Gastroesophageal sphincter (tissue), 3 donors: ENCODE results near the gene ACCSL.

Experiments
- POLR2AphosphoS5 ChIP-seq: sonication (generic); formaldehyde crosslinking; IDR thresholded peaks from one replicate; pipeline ENCODE4 v1.6.1; 2017; ENCODE audit warnings: antibody characterized with exemption
- TF ChIP-seq, protein P1 (sequence below), 4 experiments: fragments of 200-600 bp in 2 of 4; fragments of 450-650 bp in 2 of 4; sonication (generic) in 1 of 4; IDR thresholded peaks; one replicate each; pipeline ENCODE4 v1.5.1; 2017 to 2019; ENCODE audit warnings: antibody characterized with exemption in 4 of 4, mild to moderate bottlenecking in 2 of 4, moderate library complexity in 2 of 4

DNA sequence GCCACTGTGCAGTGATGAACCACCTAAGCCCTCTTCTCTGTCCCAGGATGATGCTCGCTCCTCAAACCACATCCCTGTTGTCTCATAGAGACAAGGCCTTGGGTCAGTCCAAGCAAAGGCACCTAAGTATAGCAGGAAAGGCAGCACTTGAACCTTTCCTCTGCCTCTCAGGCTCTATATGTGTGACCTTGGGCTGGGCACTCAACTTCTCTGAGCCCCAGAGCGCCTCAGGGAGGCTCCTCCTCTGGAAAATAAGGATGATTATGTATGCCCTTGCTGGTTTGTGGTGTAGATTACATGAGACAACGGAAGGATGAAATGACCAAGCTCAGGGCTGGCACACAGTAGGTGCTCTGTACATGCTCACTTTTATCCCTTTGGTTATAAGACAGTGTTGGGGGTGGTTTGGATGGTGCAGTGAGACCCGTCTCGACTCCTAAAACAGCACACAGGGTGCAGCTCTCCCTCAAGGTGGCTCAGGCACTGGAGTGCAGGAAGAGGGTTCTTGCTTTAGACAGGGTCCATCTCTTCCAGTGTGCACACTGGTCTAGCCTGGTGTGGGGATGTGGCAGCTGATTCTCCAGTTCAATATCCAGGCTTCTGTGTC, 40.2 kb upstream of the ACCSL start:
- TF ChIP-seq, protein P1, sequence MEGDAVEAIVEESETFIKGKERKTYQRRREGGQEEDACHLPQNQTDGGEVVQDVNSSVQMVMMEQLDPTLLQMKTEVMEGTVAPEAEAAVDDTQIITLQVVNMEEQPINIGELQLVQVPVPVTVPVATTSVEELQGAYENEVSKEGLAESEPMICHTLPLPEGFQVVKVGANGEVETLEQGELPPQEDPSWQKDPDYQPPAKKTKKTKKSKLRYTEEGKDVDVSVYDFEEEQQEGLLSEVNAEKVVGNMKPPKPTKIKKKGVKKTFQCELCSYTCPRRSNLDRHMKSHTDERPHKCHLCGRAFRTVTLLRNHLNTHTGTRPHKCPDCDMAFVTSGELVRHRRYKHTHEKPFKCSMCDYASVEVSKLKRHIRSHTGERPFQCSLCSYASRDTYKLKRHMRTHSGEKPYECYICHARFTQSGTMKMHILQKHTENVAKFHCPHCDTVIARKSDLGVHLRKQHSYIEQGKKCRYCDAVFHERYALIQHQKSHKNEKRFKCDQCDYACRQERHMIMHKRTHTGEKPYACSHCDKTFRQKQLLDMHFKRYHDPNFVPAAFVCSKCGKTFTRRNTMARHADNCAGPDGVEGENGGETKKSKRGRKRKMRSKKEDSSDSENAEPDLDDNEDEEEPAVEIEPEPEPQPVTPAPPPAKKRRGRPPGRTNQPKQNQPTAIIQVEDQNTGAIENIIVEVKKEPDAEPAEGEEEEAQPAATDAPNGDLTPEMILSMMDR (IDR thresholded peaks at IDR 0.05), result no peak
- TF ChIP-seq POLR2AphosphoS5, result no peak
